Stimulated activated CD8-positive, alpha-beta memory T cell treated with anti-CD3 and anti-CD28 coated beads, Interleukin-4, amount 100 ng/mL, for 24 hours (primary cell): ENCODE data around the gene SLC43A3.
"Not testable (repeated sequence)": the region's sequence is repeated elsewhere in the genome, so short reads cannot be mapped to it uniquely, and the experiment has no call there.

Source experiments
- DNase-seq: peaks from one replicate; pipeline ENCODE4 v3.0.0-alpha.2; 2020; ENCODE audit warnings: low read depth

SLC43A3 gene

GRCh38 chr11:57405271-57405860 is 21.6 kb downstream of the SLC43A3 start:
- DNase-seq = no peak

DNA sequence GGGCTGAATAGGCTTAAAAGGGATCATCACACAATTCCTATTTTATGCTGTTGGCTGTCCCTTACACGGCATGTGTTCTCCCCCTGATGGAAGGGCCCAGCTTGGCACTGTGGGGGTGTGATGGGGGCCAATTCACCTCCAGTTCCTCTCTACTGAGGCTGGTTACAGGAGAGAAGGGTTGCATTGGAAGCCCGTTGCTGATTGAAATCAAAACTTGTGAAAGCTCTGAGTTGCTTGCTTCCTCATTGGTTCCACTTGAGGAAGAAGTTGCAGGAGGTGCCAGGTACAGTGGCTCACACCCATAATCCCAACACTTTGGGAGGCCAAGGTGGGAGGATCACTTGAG is 23.1 kb downstream of the SLC43A3 start:
- no peak for DNase-seq

- DNase-seq = not testable (repeated sequence)
Measured at GRCh38 chr11:57403003-57403801, 23.7 kb downstream of the SLC43A3 start.

DNA sequence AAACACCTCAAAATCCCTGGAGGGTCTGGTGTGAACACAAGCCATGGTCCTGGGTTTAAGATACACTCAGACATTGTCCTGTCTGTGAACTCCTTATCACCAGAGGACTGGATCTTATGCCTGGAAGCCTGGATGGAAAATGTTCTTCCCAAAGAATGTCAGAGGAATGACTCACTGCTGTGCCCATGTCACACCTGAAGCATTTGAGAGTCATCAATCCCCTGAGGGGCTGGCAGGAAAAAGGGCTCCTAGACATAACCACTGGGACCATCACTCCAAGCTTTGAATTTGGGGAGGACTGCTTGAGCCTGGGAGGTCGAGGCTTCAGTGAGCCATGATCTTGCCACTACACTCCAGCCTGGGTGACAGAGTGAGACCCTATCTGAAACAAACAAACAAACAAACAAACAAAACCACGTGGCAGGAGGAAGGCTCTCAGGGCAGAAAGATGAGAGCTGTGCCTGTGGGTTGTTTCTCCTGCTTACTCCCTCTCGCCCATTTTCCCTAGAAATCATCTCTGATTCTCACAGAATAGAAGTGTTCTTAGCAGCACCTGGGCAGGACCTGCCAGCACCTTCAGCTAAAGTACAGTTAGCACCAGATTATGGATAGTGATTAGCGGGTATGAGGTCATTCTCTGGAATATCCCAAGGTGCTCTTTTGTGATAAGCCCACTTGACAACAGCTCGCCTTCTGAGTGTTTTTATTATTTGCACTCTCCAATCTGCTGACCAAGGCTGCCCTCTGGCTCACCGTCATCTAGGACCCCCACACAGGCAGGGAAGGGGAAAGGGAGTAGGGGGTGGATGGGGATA is 24.5 kb downstream of the SLC43A3 start:
- no peak for DNase-seq

DNA sequence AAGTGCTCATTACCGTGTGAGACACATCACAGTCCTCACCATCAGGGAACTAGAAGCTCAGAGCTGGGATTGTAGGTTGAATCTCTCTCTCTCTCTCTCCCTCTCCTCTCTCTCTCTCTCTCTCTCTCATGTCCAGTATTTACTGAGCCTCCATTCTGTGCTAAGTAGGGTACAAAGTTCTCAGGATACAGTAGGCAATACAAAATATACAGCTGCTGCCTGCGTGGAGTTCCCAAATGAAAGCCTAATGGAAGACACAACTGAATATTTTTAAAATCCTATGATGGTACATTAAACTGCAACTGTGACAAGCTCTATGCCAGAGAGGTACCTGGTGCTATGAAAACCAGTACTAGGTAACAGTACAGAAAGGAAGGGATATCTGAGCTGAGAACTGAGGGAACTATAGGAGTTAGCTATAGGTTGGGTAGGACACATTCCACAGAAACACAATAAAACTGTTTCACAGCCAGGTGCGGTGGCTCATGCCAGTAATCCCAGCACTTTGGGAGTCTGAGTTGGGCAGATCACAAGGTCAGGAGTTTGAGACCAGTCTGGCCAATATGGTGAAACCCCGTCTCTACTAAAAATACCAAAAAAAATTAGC is 26.8 kb downstream of the SLC43A3 start:
- no peak for DNase-seq

DNA sequence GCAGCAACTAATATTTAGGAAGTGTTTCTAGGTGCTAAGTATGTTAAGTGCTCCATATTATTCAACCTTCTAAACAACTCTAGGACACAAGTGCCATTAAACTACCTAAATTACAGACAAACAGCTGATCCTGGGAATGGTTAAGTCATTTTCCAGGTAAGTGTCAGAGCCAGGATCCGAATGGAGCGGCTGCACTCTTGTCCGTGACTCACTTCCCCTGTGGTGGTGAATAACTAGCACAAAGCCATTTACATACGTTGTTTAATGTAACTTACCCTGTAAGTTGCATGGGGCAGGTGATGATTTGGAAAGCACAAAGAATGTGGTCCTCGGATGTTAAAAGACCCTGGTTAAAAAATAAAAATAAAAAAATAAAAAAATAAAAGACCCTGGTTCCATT is 27.7 kb downstream of the SLC43A3 start:
- no peak for DNase-seq

DNA sequence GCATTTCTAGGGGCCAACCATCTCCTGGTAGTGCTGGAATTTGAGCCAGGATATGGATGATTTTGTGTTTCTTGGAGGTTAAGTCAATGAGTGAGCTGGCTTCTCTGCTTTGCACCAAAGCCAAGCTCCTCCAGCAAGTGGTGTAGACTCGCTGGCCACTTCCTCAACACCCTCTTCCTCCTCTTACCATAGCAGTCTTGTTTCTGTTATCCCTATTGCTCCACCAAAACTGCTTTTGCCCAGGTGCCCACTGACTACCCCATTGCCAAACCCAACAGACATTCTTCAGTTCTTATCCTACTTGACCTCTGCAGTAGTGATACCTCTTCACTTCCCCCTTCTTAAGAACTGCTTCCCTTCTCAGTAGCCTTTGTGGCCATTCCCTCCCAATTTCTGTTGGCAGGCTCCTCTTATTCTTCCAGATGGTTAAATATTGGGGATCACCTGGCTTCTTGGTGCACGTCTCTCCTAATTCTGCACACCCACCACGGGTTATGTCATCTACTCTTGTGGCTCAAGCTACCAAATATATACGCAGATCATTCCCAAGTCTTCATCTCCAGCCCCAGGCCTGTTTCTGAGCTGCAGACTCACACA is 29.4 kb downstream of the SLC43A3 start:
- no peak for DNase-seq

DNA sequence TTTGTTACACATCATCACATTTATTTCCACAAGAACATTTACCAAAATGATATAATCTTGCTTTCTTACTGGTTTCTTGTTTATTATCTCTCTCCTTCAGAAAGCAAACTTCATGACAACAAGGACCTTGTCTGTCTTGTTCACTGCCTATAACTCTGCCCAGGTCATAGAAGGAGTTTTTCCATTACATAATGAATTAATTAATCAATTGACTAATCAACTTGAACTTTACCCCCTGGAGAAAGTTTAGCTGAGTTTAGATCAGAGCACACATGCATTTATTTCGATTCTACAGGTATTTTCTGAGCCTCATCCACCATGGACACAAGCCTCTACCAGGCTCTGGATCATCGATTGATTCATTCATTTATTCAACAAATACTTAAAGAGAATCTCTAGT is 30.2 kb downstream of the SLC43A3 start:
- DNase-seq = no peak

GRCh38 chr11:57395905-57396623 is 30.9 kb downstream of the SLC43A3 start:
- no peak for DNase-seq

GRCh38 chr11:57394203-57394965 is 32.5 kb downstream of the SLC43A3 start:
- DNase-seq = no peak

GRCh38 chr11:57392763-57393105 is 34.2 kb downstream of the SLC43A3 start:
- DNase-seq = no peak

DNA sequence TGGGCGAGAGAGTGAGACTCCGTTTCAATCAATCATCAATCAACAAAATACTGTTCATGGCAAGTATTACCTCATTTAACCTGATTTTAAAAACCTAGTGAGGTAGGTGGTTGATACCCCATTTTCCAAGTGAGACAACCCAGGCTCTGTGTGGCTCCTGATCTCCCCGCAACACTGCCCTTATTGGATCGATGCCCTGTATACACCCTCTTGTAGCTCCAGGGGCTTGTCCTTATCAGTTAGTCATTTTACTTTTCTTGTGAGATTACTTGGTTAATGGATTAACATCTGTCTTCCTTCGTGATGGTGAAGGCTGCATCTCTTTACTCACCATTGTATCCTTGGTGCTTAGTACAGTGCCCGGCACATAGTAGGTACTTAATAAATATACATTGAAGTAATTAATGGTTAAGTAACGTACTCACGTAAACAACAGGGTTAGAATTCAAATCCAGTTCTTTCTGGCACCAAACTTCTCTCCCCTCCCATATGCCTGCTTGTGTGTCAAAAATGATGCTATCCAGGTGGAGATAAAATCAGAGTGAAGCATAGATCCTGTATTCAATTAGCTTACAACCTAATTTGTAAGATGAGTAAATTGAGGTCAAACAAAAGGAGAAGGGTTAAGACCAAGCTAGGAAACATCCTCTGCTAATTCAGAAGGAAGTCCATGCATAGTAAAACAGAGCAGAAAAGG is 34.7 kb downstream of the SLC43A3 start:
- no peak for DNase-seq

- DNase-seq = no peak
Measured at GRCh38 chr11:57391539-57391938, 35.4 kb downstream of the SLC43A3 start.

DNA sequence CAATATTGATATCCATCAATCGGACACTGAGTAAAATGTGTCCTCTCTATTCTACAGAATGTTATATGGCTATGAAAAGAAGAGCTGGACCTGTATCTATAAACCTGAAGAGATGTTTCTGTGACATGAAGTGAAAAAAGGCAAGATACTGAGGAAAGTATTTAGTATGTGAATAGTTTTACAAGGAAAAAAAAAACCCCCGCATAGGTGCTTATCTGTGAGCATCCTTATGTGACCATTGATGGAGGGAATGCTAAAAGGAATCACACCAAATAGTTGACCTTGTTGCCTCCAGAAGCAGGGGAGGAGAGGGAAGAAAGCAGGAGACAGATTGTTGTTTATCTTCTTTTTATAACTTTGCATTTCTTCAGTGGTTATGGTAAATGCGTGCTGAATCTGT is 35.8 kb downstream of the SLC43A3 start:
- DNase-seq = no peak

GRCh38 chr11:57390535-57390934 is 36.4 kb downstream of the SLC43A3 start, which contains the start of gene PRG2:
PRG2 (minus strand) TSS chr11:57390650; CDS start chr11:57389944, 706 bp downstream.
- DNase-seq = no peak

DNA sequence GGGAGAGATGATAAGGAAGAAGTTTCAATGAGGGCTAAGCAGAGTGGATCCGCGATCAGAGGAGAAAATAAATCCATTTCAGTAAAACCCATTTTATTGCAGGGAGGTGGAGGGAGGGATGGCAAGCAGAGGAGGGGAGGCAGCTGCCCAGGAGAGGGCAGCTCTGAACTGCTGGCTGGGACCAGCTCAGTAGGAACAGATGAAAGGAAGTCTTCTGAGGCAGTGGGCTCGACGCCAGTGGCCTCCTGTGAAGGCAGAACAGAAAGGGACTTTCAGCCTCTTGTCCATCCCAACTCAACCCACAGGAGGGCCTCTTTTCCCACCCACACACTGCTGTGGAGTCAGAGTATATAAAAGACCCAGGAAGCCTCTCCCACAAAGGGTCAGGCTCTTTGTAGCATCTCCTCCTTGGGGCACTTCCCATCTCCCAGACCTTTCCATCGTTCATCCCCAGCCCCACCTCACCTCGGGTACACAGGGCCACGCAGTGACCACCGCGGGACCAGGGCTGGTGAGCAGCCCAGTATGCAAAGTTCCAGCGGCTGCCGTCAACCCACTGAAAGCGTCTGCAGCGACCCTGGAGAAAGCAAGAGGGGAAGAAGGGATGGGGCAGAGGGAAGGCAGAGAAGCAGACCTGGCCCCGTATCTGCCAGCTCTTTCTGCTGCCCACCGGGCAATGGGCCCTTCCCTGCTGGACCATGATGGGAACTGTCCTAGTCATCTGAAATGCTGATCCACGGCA is 39.5 kb downstream of the SLC43A3 start:
- no peak for DNase-seq

DNA sequence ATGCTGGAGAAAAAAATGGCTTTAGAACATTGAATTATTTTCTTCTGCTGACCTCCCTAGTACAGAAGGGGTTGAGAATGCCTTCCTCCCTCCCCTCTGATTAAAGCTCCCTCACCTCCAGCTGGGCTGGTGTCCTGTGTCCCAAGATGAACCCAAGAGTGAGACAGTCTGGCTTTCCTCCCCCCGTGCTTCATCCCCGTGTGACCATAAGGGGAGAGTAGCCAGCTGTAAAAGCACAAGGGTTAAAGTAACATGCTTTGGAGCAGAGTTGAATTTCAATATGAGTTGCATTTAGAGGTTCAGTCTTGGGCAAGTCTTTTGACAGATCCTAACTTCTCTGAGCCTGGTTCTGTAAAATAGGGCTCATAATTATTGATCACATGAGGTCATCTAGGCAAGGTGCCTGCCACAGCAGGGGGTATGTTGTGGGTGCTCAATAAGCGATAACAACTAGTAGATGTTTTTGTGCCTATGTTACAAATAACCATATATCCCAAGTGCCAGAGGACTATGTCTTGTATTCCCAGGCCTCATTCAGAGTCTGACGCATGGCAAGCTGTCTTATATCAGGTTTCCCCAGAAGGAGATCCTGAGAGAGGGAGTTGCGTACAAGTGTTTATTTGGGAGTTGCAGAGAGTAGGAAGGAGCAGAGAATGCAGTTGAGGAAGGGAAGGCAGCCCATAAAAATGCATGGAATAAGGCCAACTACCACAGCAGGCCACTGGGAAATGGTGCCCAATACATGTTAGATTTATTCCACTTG is 40.6 kb downstream of the SLC43A3 start:
- DNase-seq = no peak

DNA sequence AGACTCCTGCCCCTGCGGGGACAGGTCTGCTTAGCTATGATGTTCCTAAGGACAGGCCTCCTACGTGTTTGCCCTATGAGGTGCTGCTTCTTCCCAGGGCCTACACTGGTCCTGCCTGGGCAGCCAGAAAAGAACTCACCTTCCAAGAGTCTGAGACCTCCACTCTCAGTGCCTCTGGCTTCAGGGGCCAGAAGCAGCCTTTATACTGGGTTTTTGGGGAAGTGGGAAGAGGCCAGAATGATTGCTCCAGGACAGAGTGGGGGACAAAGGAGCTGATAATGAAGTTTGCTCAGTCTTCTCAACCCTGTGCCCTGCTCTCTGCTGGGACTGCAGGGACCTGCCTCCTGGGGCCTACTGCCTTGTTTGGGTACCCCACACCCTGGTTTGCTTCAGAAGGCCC is 45.9 kb downstream of the SLC43A3 start, which contains the start of gene PRG3:
Gene PRG3, minus strand, starts transcription at position 176 of the 400 bp plus-strand sequence. CDS start 442 bp downstream, outside the sequence.
- DNase-seq = no peak

DNA sequence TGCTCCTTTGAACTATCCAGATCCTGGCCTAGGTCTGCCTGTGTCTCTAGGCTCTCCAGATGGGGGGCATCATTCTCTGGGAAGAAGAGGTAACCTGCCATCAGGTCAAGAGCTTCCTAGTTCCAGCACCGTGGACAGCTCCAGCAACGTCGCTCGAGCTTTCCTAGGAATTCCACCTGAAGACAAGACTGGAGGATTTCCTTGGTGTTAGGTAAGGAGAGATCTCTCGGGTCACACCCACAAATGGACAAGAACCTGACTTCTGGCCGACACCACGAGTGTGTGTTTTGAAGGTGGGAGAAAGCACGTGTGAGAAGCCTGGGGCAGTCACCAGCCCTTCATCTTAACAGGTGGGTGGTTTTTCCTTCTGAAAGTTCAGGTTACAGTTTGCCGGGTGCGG is 47.2 kb downstream of the SLC43A3 start:
- no peak for DNase-seq
